OCI-LY1 (cell line): ENCODE data around the gene HLA-DRA.

Experiments used
- H2AFZ ChIP-seq: fragments of 200-600 bp; sonication (generic), shearing (Covaris generic); 2 replicates; pipeline ENCODE4 v1.6.0; 2014; ENCODE audit warnings: antibody characterized with exemption, mild to moderate bottlenecking, low read length
- H3F3A ChIP-seq: fragments of 200-600 bp; sonication (generic), shearing (Covaris generic); 2 replicates; pipeline ENCODE4 v1.6.0; 2014; ENCODE audit warnings: mild to moderate bottlenecking, antibody characterized with exemption, low read length, moderate library complexity; ENCODE audit not compliant: insufficient read depth
- H3K27ac ChIP-seq: fragments of 200-600 bp; sonication (generic); 2 replicates; pipeline ENCODE4 v1.5.1; 2014; ENCODE audit warnings: low read length, mixed run types, mild to moderate bottlenecking, low read depth; ENCODE audit not compliant: poor library complexity, severe bottlenecking
- H3K27me3 ChIP-seq: fragments of 200-600 bp; sonication (generic); 2 replicates; pipeline ENCODE4 v1.6.0; 2014; ENCODE audit warnings: antibody characterized with exemption, mild to moderate bottlenecking, low read length, moderate library complexity; ENCODE audit not compliant: insufficient read depth
- H3K36me3 ChIP-seq: fragments of 200-600 bp; sonication (generic); 2 replicates; pipeline ENCODE4 v1.6.1; 2014; ENCODE audit warnings: mild to moderate bottlenecking, antibody characterized with exemption, low read length, moderate library complexity, mixed read lengths; ENCODE audit not compliant: insufficient read depth
- H3K4me1 ChIP-seq: fragments of 200-600 bp; sonication (generic); 2 replicates; pipeline ENCODE4 v1.5.1; 2014; ENCODE audit warnings: mild to moderate bottlenecking, low read length, moderate library complexity; ENCODE audit not compliant: insufficient read depth, severe bottlenecking
- H3K4me2 ChIP-seq: fragments of 200-600 bp; sonication (generic), shearing (Covaris generic); 2 replicates; pipeline ENCODE4 v1.6.1; 2014; ENCODE audit warnings: low read length
- H3K4me3 ChIP-seq: fragments of 200-600 bp; sonication (generic); 2 replicates; pipeline ENCODE4 v1.5.1; 2014; ENCODE audit warnings: low read length, low read depth, mild to moderate bottlenecking, mixed read lengths; ENCODE audit not compliant: poor library complexity, severe bottlenecking
- H3K79me2 ChIP-seq: fragments of 200-600 bp; shearing (Covaris generic); 2 replicates; pipeline ENCODE4 v1.6.1; 2016; ENCODE audit warnings: mixed run types, low read length, mixed read lengths; ENCODE audit not compliant: insufficient read depth
- H3K9ac ChIP-seq: fragments of 200-600 bp; sonication (generic), shearing (Covaris generic); 2 replicates; pipeline ENCODE4 v1.6.1; 2014; ENCODE audit warnings: mild to moderate bottlenecking, low read length, mixed read lengths
- H3K9me2 ChIP-seq: fragments of 200-600 bp; sonication (generic), shearing (Covaris generic); 2 replicates; pipeline ENCODE4 v1.6.1; 2014; ENCODE audit warnings: low read depth, mild to moderate bottlenecking, low read length, mixed read lengths
- H3K9me3 ChIP-seq: fragments of 200-600 bp; shearing (Covaris generic); 2 replicates; pipeline ENCODE4 v1.6.1; 2014; ENCODE audit warnings: low read length, mixed read lengths
- H4K20me1 ChIP-seq: fragments of 200-600 bp; sonication (generic), shearing (Covaris generic); 2 replicates; pipeline ENCODE4 v1.6.0; 2016; ENCODE audit warnings: mild to moderate bottlenecking, low read length; ENCODE audit not compliant: insufficient read depth
- EZH2 ChIP-seq: fragments of 200-600 bp; sonication (generic), shearing (Covaris generic); IDR thresholded peaks from 2 replicates; pipeline ENCODE4 v1.8.0; 2017; ENCODE audit warnings: borderline replicate concordance, mixed run types, mild to moderate bottlenecking, antibody characterized with exemption, low read length, moderate library complexity, mixed read lengths
- TF ChIP-seq, protein P1 (sequence below): fragments of 200-600 bp; sonication (generic), shearing (Covaris generic); IDR thresholded peaks from 2 replicates; pipeline ENCODE4 v1.5.1; 2017; ENCODE audit warnings: mild to moderate bottlenecking, antibody characterized with exemption, low read length, moderate library complexity, mixed read lengths

Gene HLA-DRA

DNA sequence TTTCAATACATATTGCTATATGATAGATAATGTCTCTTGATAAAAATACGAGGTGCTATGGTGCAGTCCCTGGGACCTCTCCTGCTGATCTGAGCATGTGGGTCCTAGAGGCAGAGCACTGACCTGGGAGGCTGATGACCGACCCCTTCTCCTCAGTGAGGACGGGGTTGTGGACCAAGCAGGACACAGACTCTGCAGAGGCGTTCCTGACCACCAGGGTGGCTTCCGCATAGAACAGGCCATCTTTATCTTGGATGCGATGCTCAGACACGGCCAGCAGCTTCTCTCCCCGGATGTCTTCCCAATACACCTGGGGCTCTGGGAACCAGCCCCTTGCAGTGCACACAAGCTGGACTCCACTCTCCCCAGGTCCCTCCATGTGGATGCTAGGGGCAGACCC, 36.9 kb upstream of the HLA-DRA start:
- Histone ChIP-seq H3K27ac (no peak overlapping the region), H3K9ac (no peak overlapping the region)

DNA sequence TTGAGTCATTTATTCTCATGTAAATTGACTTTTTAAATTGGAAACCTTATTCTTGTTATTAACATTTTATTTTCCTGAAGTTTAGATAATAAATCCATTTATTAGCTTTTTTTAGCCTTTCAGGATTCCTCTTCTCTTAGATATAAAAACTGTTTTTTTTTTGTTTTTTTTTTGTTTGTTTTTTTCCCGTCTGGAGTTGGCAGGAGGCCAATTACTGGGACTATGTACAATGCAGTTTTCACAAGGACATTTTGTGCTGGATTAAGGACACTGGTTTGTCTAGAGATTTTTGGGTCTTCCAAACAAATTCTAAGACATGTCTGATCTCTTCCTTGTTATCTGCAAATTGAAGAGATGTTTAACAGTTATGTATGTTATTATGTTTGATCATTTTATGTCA, 34.0 kb upstream of the HLA-DRA start:
- Histone ChIP-seq H3K4me1 (no peaks in the 10 kb centered on the region), H3K4me2 (no peak overlapping the region)

More for the DNA sequence above, 36.9 kb upstream of the HLA-DRA start:
- no peaks in the 10 kb centered on the region for H3K4me1 ChIP-seq
- no peaks in the 10 kb centered on the region for H3K36me3 ChIP-seq
- H3K9me3 ChIP-seq, result no peaks in the 10 kb centered on the region
- no peaks in the 10 kb centered on the region for H4K20me1 ChIP-seq
- H3K27me3 ChIP-seq, result peaks cover 4% of the 10 kb centered on the region; the same call in 1 of the 2 replicates
- no peaks in the 10 kb centered on the region for H3F3A ChIP-seq
- H3K4me3 ChIP-seq, result no peak overlapping the region
- no peaks in the 10 kb centered on the region for H3K79me2 ChIP-seq
- no peak overlapping the region for H2AFZ ChIP-seq
- no peak overlapping the region for H3K4me2 ChIP-seq
- no peak for TF ChIP-seq EZH2
- TF ChIP-seq, protein P1, sequence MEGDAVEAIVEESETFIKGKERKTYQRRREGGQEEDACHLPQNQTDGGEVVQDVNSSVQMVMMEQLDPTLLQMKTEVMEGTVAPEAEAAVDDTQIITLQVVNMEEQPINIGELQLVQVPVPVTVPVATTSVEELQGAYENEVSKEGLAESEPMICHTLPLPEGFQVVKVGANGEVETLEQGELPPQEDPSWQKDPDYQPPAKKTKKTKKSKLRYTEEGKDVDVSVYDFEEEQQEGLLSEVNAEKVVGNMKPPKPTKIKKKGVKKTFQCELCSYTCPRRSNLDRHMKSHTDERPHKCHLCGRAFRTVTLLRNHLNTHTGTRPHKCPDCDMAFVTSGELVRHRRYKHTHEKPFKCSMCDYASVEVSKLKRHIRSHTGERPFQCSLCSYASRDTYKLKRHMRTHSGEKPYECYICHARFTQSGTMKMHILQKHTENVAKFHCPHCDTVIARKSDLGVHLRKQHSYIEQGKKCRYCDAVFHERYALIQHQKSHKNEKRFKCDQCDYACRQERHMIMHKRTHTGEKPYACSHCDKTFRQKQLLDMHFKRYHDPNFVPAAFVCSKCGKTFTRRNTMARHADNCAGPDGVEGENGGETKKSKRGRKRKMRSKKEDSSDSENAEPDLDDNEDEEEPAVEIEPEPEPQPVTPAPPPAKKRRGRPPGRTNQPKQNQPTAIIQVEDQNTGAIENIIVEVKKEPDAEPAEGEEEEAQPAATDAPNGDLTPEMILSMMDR, result no peak
- H3K9me2 ChIP-seq, result no peaks in the 10 kb centered on the region

GRCh38 chr6:32406197-32406596, 33.5 kb upstream of the HLA-DRA start:
- Histone ChIP-seq H3K4me2 (no peak overlapping the region), H3K27ac (no peak overlapping the region), H3K27me3 (peaks cover 4% of the 10 kb centered on the region; the same call in 1 of the 2 replicates), H4K20me1 (no peaks in the 10 kb centered on the region), H3K9me2 (no peaks in the 10 kb centered on the region), H3K4me3 (no peak overlapping the region), H3K79me2 (no peaks in the 10 kb centered on the region), H3F3A (no peaks in the 10 kb centered on the region), H3K9ac (no peak overlapping the region), H3K36me3 (no peaks in the 10 kb centered on the region), H3K4me1 (no peaks in the 10 kb centered on the region), H2AFZ (no peak overlapping the region), H3K9me3 (no peaks in the 10 kb centered on the region)
- TF ChIP-seq, protein P1, result no peak
- no peak for TF ChIP-seq EZH2

More for the DNA sequence above, 34.0 kb upstream of the HLA-DRA start:
- H3K9me2 ChIP-seq, result no peaks in the 10 kb centered on the region
- H3K27me3 ChIP-seq, result peaks cover 4% of the 10 kb centered on the region; the same call in 1 of the 2 replicates
- H4K20me1 ChIP-seq, result no peaks in the 10 kb centered on the region
- no peaks in the 10 kb centered on the region for H3K79me2 ChIP-seq
- H3K27ac ChIP-seq, result no peak overlapping the region
- H3K4me3 ChIP-seq, result no peak overlapping the region
- H3K9ac ChIP-seq, result no peak overlapping the region
- H3K36me3 ChIP-seq, result no peaks in the 10 kb centered on the region
- TF ChIP-seq EZH2, result no peak
- TF ChIP-seq, protein P1, result no peak
- no peaks in the 10 kb centered on the region for H3K9me3 ChIP-seq
- no peaks in the 10 kb centered on the region for H3F3A ChIP-seq
- no peak overlapping the region for H2AFZ ChIP-seq
